K562 (cell line): ENCODE data around the gene NCOA1. TPM values are rescaled to one million over a fixed set of nuclear protein-coding genes. Genes with fewer than 3 reads are reported as not detected.

Source experiments
- CC2D1A ChIP-seq: fragments of 450-650 bp; IDR thresholded peaks from 2 replicates; pipeline ENCODE4 v1.6.1; 2017; ENCODE audit warnings: mild to moderate bottlenecking
- EWSR1 ChIP-seq: fragments of 450-650 bp; IDR thresholded peaks from 2 replicates; pipeline ENCODE4 v1.6.1; 2018; ENCODE audit warnings: borderline replicate concordance, mild to moderate bottlenecking, low read depth, moderate library complexity; ENCODE audit not compliant: partially characterized antibody
- JUN ChIP-seq, 2 experiments: sonication (generic) in 1 of 2; formaldehyde crosslinking in 1 of 2; IDR thresholded peaks; 2 replicates each; pipeline versions ENCODE4 v1.6.1 to v1.8.0; 2012 to 2022; ENCODE audit warnings: borderline replicate concordance in 2 of 2, mild to moderate bottlenecking in 2 of 2, improper control_type of control experiment in 1 of 2, low read depth in 1 of 2, low read length in 1 of 2, missing genetic modification reagents in 1 of 2
- PTRF ChIP-seq: fragments of 450-650 bp; IDR thresholded peaks from 2 replicates; pipeline ENCODE4 v1.6.1; 2016; ENCODE audit warnings: mild to moderate bottlenecking, missing genetic modification characterization, missing compliant biosample characterization
- ZBTB7A ChIP-seq: IDR thresholded peaks from 2 replicates; pipeline ENCODE4 v1.6.1; 2011; ENCODE audit warnings: low read depth, mild to moderate bottlenecking, low read length, moderate library complexity, borderline replicate concordance; ENCODE audit not compliant: control insufficient read depth
- ZNF263 ChIP-seq: sonication (generic); formaldehyde crosslinking; IDR thresholded peaks from 2 replicates; pipeline ENCODE4 v1.8.0; 2022; ENCODE audit warnings: mild to moderate bottlenecking, missing genetic modification reagents, borderline replicate concordance
- ZNF766 ChIP-seq: fragments of 200-800 bp; sonication (Bioruptor generic); conservative IDR thresholded peaks from 2 replicates; pipeline ENCODE4 v1.6.1; 2016; ENCODE audit warnings: missing genetic modification characterization, missing compliant biosample characterization
- polyA plus RNA-seq, 8 experiments: library from polyadenylated mRNA; depleted of rRNA in 4 of 8; stranded (reverse) in 5 of 8; unstranded in 3 of 8; fragments of >200 nt; fragmentation: Nextera tagmentation in 2 of 8; fragmentation: Illumina TruSeq in 1 of 8; extraction: Ambion mirVana in 2 of 8; extraction: Trizol in 1 of 8; gene quantifications; 2 replicates each; pipeline versions ENCODE4 v1.2.1 to v1.2.3, GENCODE V29; 2011 to 2014; ENCODE audit warnings: inconsistent platforms in 1 of 8, missing spikeins in 1 of 8
- total RNA-seq, 7 experiments: library from RNA; depleted of rRNA in 6 of 7; stranded (reverse); fragments of >200 nt in 6 of 7; fragmentation: Illumina TruSeq in 2 of 7; extraction: Trizol in 2 of 7; gene quantifications; 2 replicates each; pipeline versions ENCODE4 v1.2.1 to v1.2.3, GENCODE V29; 2011 to 2021; ENCODE audit warnings: low replicate concordance in 1 of 7
- TF ChIP-seq, protein P1 (sequence below): fragments of 450-650 bp; formaldehyde crosslinking; IDR thresholded peaks from 2 replicates; pipeline ENCODE4 v1.4.0; 2020; ENCODE audit warnings: mild to moderate bottlenecking, moderate library complexity
- TF ChIP-seq, protein P2 (sequence below): fragments of 250-450 bp; sonication (Bioruptor Pico); IDR thresholded peaks from 2 replicates; pipeline ENCODE4 v1.4.0; 2020

Gene NCOA1
- total and polyA plus RNA-seq, 9 of the 15 experiments (the other 6 are each of a cell fraction or from before 2014, with no cell fraction given), result 4.9 to 25.7 (median 17.0) TPM

DNA sequence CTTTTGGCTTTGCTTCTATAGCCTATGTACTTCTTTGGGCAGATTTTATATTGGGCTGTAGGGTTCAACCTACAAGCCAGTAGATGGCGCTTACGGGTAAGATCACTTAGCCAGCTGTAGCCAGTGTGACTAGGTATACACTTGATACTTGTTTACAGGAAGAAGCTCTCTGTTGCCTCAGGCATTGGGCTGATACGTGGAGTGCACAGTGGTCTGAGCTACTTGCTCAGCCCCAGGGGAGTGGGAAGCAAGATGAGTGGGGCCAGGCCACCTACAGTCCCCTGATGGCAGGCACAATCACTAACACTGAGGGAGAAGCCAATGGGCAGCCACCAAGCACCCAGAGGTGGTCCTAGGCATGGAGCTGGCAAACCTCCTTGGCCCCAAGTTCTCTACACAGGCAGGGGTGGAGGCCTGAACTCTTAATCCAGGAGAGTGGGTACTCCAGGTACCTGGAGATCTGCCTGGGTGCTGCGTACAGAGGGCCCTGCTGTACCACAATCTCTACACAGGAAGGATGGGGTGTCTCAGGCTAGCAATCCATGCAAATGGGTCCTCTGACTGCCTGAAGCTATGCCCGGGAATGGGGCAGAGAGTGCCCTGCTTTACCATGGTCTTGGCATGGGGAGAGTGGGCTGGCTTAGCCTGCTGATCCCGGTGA, 122.2 kb downstream of the NCOA1 start (continued):
- TF ChIP-seq, protein P1, sequence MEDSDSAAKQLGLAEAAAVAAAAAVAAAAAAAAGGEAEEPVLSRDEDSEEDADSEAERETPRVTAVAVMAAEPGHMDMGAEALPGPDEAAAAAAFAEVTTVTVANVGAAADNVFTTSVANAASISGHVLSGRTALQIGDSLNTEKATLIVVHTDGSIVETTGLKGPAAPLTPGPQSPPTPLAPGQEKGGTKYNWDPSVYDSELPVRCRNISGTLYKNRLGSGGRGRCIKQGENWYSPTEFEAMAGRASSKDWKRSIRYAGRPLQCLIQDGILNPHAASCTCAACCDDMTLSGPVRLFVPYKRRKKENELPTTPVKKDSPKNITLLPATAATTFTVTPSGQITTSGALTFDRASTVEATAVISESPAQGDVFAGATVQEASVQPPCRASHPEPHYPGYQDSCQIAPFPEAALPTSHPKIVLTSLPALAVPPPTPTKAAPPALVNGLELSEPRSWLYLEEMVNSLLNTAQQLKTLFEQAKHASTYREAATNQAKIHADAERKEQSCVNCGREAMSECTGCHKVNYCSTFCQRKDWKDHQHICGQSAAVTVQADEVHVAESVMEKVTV (CRISPR knock-in tag), result no peak
- TF ChIP-seq ZNF263 (CRISPR knock-in tag), result no peak
- TF ChIP-seq ZNF766, result no peak
- no peak for TF ChIP-seq ZBTB7A
- TF ChIP-seq, protein P2, sequence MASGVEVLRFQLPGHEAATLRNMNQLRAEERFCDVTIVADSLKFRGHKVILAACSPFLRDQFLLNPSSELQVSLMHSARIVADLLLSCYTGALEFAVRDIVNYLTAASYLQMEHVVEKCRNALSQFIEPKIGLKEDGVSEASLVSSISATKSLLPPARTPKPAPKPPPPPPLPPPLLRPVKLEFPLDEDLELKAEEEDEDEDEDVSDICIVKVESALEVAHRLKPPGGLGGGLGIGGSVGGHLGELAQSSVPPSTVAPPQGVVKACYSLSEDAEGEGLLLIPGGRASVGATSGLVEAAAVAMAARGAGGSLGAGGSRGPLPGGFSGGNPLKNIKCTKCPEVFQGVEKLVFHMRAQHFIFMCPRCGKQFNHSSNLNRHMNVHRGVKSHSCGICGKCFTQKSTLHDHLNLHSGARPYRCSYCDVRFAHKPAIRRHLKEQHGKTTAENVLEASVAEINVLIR (CRISPR knock-in tag), result no peak
- TF ChIP-seq CC2D1A, result no peak
- no peak for TF ChIP-seq PTRF (tag)
- TF ChIP-seq EWSR1, result no peak
- no peak for TF ChIP-seq JUN (IDR thresholded peaks at IDR 0.05; ENCODE audit: borderline replicate concordance, low read depth, low read length)
- TF ChIP-seq JUN (CRISPR knock-in tag; IDR thresholded peaks at IDR 0.05; ENCODE audit: borderline replicate concordance), result no peak
- TF ChIP-seq, all 486 proteins: peak for 18
